Measurements from ENCODE around the gene MYL12A.

The MYL12A gene

DNA sequence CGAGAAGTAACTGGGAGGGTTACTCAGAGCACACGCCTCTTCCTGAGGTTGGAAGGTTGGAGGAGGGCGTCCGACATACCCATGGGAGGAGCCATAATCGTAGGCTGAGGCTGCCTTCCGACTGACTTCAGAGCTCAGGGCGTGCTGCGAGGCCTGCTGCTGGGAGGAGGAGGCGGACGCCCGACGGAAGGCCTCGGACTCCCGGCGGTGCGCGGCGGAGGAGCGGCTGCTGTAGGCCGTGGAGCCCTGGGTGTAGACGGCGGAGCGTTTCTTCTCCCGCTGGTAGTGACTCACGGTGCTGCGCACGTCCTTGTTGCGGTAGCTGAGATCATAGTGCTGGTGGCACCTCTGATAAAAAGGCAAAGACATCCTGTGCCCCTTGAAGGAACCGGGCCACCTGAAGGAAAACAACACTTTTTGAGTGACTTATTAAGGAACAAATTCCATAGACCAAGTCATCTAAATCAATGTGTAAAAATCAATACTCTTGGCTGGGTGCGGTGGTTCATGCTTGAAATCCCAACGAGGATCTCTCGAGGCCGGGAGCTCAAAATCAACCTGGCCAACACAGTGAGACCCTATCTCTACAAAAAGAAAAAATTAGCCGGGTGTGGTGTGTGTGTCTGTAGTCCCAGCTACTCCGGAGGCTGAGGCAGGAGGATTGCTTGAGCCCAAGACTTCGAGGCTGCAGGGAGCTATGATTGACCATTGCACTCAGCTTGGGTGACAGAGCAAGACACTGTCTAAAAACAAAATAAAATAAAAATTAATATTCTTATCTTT, 32.6 kb upstream of the MYL12A start:
- TF ChIP-seq POLR2AphosphoS5 (IDR thresholded peaks at IDR 0.05; ENCODE audit: low read depth, low read length) (no peak), SIN3A (IDR thresholded peaks at IDR 0.05; ENCODE audit: borderline replicate concordance, insufficient read depth, low read length) (no peak), FOXP2 (optimal IDR thresholded peaks at IDR 0.05; ENCODE audit: borderline replicate concordance, extremely low read depth, extremely low read length, insufficient read depth) (no peak), TAF1 (IDR thresholded peaks at IDR 0.05; ENCODE audit: borderline replicate concordance, insufficient read depth, low read length) (no peak)
- TF ChIP-seq, protein P1, sequence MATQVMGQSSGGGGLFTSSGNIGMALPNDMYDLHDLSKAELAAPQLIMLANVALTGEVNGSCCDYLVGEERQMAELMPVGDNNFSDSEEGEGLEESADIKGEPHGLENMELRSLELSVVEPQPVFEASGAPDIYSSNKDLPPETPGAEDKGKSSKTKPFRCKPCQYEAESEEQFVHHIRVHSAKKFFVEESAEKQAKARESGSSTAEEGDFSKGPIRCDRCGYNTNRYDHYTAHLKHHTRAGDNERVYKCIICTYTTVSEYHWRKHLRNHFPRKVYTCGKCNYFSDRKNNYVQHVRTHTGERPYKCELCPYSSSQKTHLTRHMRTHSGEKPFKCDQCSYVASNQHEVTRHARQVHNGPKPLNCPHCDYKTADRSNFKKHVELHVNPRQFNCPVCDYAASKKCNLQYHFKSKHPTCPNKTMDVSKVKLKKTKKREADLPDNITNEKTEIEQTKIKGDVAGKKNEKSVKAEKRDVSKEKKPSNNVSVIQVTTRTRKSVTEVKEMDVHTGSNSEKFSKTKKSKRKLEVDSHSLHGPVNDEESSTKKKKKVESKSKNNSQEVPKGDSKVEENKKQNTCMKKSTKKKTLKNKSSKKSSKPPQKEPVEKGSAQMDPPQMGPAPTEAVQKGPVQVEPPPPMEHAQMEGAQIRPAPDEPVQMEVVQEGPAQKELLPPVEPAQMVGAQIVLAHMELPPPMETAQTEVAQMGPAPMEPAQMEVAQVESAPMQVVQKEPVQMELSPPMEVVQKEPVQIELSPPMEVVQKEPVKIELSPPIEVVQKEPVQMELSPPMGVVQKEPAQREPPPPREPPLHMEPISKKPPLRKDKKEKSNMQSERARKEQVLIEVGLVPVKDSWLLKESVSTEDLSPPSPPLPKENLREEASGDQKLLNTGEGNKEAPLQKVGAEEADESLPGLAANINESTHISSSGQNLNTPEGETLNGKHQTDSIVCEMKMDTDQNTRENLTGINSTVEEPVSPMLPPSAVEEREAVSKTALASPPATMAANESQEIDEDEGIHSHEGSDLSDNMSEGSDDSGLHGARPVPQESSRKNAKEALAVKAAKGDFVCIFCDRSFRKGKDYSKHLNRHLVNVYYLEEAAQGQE (IDR thresholded peaks at IDR 0.05; ENCODE audit: insufficient read depth in 1 of 2, low read depth in 2 of 2, low read length in 2 of 2), result no peak

- TF ChIP-seq, protein P1 (IDR thresholded peaks at IDR 0.05; ENCODE audit: insufficient read depth in 1 of 2, low read depth in 2 of 2, low read length in 2 of 2), result no peak
- no peak for TF ChIP-seq FOXP2 (optimal IDR thresholded peaks at IDR 0.05; ENCODE audit: borderline replicate concordance, extremely low read depth, extremely low read length, insufficient read depth)
- TF ChIP-seq SIN3A (IDR thresholded peaks at IDR 0.05; ENCODE audit: borderline replicate concordance, insufficient read depth, low read length), result no peak
- no peak for TF ChIP-seq POLR2AphosphoS5 (IDR thresholded peaks at IDR 0.05; ENCODE audit: low read depth, low read length)
- no peak for TF ChIP-seq TAF1 (IDR thresholded peaks at IDR 0.05; ENCODE audit: borderline replicate concordance, insufficient read depth, low read length)
Observed at GRCh38 chr18:3216987-3217386, 30.6 kb upstream of the MYL12A start.

DNA sequence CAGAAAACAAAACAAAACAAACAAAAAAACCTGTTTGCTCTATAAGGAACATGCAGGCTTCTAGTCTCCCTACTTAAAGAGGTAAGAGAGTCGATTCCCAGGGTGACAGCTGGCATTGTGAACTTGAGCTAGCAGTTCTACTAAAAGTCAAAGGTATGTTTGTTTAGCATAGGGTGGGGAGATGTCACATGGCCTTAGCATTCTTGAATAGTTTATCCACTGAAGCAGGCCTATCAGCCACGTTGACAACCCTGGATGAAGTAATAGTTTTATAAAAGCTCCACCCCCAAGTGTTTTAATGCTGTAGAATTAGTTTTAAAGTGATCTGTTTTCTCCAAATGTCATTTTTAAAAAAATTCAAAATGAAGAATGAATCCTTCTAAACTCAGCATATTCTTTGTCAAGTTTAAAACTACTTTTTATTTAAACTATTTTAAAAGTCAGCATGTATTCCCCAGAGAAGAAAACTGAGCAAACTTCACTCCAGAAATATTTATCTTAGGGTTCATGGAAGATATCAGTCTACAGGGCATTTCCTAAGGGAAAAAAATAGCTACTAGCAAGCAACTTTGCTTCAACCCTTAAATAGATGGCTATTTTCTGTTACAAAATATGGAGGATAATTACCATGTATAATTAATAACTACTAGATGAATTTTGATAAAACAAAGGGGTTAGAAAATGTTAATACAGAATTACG, 29.5 kb upstream of the MYL12A start:
- TF ChIP-seq, protein P1 (IDR thresholded peaks at IDR 0.05; ENCODE audit: insufficient read depth in 1 of 2, low read depth in 2 of 2, low read length in 2 of 2), result no peak
- TF ChIP-seq FOXP2 (optimal IDR thresholded peaks at IDR 0.05; ENCODE audit: borderline replicate concordance, extremely low read depth, extremely low read length, insufficient read depth), result no peak
- TF ChIP-seq POLR2AphosphoS5 (IDR thresholded peaks at IDR 0.05; ENCODE audit: low read depth, low read length), result no peak
- no peak for TF ChIP-seq TAF1 (IDR thresholded peaks at IDR 0.05; ENCODE audit: borderline replicate concordance, insufficient read depth, low read length)
- no peak for TF ChIP-seq SIN3A (IDR thresholded peaks at IDR 0.05; ENCODE audit: borderline replicate concordance, insufficient read depth, low read length)

DNA sequence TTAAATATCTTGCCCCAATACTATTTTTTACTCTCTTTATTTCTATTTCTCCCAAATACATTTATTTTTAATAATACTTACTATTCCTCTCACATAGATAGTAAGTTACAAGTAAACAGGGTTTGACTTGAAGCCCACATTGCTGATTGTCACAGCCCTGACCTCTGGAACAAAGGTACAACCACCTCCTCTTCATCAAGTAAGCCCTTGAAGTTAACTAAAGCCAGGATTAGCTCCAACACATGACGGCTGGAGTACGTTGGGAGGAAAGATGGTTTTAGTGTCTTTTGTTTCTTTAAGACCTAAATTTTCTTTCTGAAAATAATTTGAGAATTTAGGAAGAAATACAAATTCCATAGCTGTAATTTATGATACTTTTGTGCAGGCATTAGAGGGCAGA, 28.8 kb upstream of the MYL12A start:
- TF ChIP-seq, protein P1 (IDR thresholded peaks at IDR 0.05; ENCODE audit: insufficient read depth in 1 of 2, low read depth in 2 of 2, low read length in 2 of 2), result no peak
- TF ChIP-seq FOXP2 (optimal IDR thresholded peaks at IDR 0.05; ENCODE audit: borderline replicate concordance, extremely low read depth, extremely low read length, insufficient read depth), result no peak
- TF ChIP-seq TAF1 (IDR thresholded peaks at IDR 0.05; ENCODE audit: borderline replicate concordance, insufficient read depth, low read length), result no peak
- no peak for TF ChIP-seq SIN3A (IDR thresholded peaks at IDR 0.05; ENCODE audit: borderline replicate concordance, insufficient read depth, low read length)
- no peak for TF ChIP-seq POLR2AphosphoS5 (IDR thresholded peaks at IDR 0.05; ENCODE audit: low read depth, low read length)
